GM23338 (cell line): ENCODE measurements around the gene CYYR1. TPM values are rescaled to one million over a fixed set of nuclear protein-coding genes. Genes with fewer than 3 reads are reported as not detected.

Experiments used
- ATAC-seq: fragments of 200-7000 bp; cut with Tn5 transposase; 3 replicates; pipeline ENCODE4 v1.9.1; 2020
- DNase-seq: peaks from one replicate; pipeline ENCODE4 v3.0.0-alpha.2; 2015; ENCODE audit warnings: low spot score
- H2AFZ ChIP-seq: fragments of 200-600 bp; sonication (generic); 2 replicates; pipeline ENCODE4 v1.8.0; 2016; ENCODE audit warnings: antibody characterized with exemption, mild to moderate bottlenecking, moderate library complexity
- H3F3A ChIP-seq: fragments of 200-600 bp; sonication (generic); replicated peaks from 2 replicates; pipeline ENCODE4 v1.8.0; 2017; ENCODE audit warnings: antibody characterized with exemption, mixed run types, low read depth
- H3K27ac ChIP-seq: fragments of 200-600 bp; sonication (generic); 2 replicates; pipeline ENCODE4 v1.6.1; 2016; ENCODE audit warnings: low read depth
- H3K27me3 ChIP-seq: fragments of 200-600 bp; sonication (generic); 2 replicates; pipeline ENCODE4 v1.8.0; 2016; ENCODE audit warnings: mild to moderate bottlenecking, mixed run types, moderate library complexity; ENCODE audit not compliant: insufficient read depth
- H3K36me3 ChIP-seq: fragments of 200-600 bp; sonication (generic); 2 replicates; pipeline ENCODE4 v1.8.0; 2016; ENCODE audit warnings: mild to moderate bottlenecking; ENCODE audit not compliant: insufficient read depth
- H3K4me1 ChIP-seq: fragments of 200-600 bp; sonication (generic); 2 replicates; pipeline ENCODE4 v1.8.0; 2016; ENCODE audit warnings: mild to moderate bottlenecking, moderate library complexity; ENCODE audit not compliant: insufficient read depth
- H3K4me2 ChIP-seq: fragments of 200-600 bp; sonication (generic); 2 replicates; pipeline ENCODE4 v1.7.1; 2017; ENCODE audit warnings: mixed run types
- H3K4me3 ChIP-seq: fragments of 200-600 bp; sonication (generic); 2 replicates; pipeline ENCODE4 v1.6.1; 2016; ENCODE audit warnings: mixed run types
- H3K79me2 ChIP-seq: fragments of 200-600 bp; sonication (generic); replicated peaks from 2 replicates; pipeline ENCODE4 v1.8.0; 2017; ENCODE audit warnings: mild to moderate bottlenecking; ENCODE audit not compliant: insufficient read depth
- H3K9me2 ChIP-seq: fragments of 200-600 bp; sonication (generic); 2 replicates; pipeline ENCODE4 v1.8.0; 2017; ENCODE audit not compliant: insufficient read depth
- H4K20me1 ChIP-seq: fragments of 200-600 bp; sonication (generic); replicated peaks from 2 replicates; pipeline ENCODE4 v1.8.0; 2017; ENCODE audit warnings: mild to moderate bottlenecking; ENCODE audit not compliant: insufficient read depth
- H3K27ac Mint-ChIP-seq: 2 replicates; pipeline ENCODE4 v1.8.0; 2020; ENCODE audit warnings: inconsistent platforms, mild to moderate bottlenecking, moderate library complexity, mixed read lengths
- H3K27me3 Mint-ChIP-seq: 3 replicates; pipeline ENCODE4 v1.8.0; 2022; ENCODE audit warnings: low read depth, mild to moderate bottlenecking, moderate library complexity, mixed read lengths, inconsistent platforms; ENCODE audit not compliant: insufficient read depth, poor library complexity
- H3K36me3 Mint-ChIP-seq: 3 replicates; pipeline ENCODE4 v1.8.0; 2021; ENCODE audit warnings: low read depth, mild to moderate bottlenecking, inconsistent platforms, moderate library complexity, mixed read lengths
- H3K4me1 Mint-ChIP-seq: 3 replicates; pipeline ENCODE4 v1.8.0; 2020; ENCODE audit warnings: mild to moderate bottlenecking, inconsistent platforms, mixed read lengths
- H3K4me3 Mint-ChIP-seq: 3 replicates; pipeline ENCODE4 v1.8.0; 2021; ENCODE audit warnings: moderate library complexity, mild to moderate bottlenecking, inconsistent platforms, mixed read lengths
- H3K9me3 Mint-ChIP-seq: 3 replicates; pipeline ENCODE4 v1.8.0; 2020; ENCODE audit warnings: moderate library complexity, mild to moderate bottlenecking, inconsistent platforms, mixed read lengths
- CTCF ChIP-seq, 2 experiments: fragments of 200-600 bp in 1 of 2; sonication (generic) in 1 of 2; conservative IDR thresholded peaks; 2 replicates each; pipeline versions ENCODE4 v1.5.1 to v1.6.1; 2016 to 2017; ENCODE audit warnings: antibody characterized with exemption in 2 of 2, low read depth in 2 of 2, mild to moderate bottlenecking in 2 of 2, moderate library complexity in 1 of 2
- ETS1 ChIP-seq: IDR thresholded peaks from 2 replicates; pipeline ENCODE4 v1.6.1; 2016; ENCODE audit warnings: antibody characterized with exemption
- POLR2AphosphoS5 ChIP-seq: IDR thresholded peaks from 2 replicates; pipeline ENCODE4 v1.6.1; 2016; ENCODE audit warnings: antibody characterized with exemption, low read depth
- STAT1 ChIP-seq: IDR thresholded peaks from one replicate; pipeline ENCODE4 v1.6.1; 2016; ENCODE audit warnings: antibody characterized with exemption; ENCODE audit not compliant: unreplicated experiment
- ZNF462 ChIP-seq: fragments of 250-450 bp; sonication (Bioruptor Pico); IDR thresholded peaks from 2 replicates; pipeline ENCODE4 v1.5.0; 2020; ENCODE audit warnings: mild to moderate bottlenecking, moderate library complexity
- polyA plus RNA-seq: library from polyadenylated mRNA; unstranded; fragments of >200 nt; fragmentation: Nextera tagmentation; extraction: Ambion mirVana; gene quantifications from 2 replicates; pipeline ENCODE4 v1.2.1, GENCODE V29; 2016
- total RNA-seq: library from RNA; depleted of rRNA; stranded (reverse); fragments of >200 nt; shearing (Covaris generic); gene quantifications from 2 replicates; pipeline ENCODE4 v1.2.3, GENCODE V29; 2014

Gene CYYR1
- total and polyA plus RNA-seq, 2 experiments from 2014 or later: 23.8 to 25.4 TPM

GRCh38 chr21:26505211-26505610 is 67.9 kb downstream of the CYYR1 start:
- Mint-ChIP-seq H3K9me3 (no peaks in the 10 kb centered on the region; the same call in 2 of the 3 replicates), H3K27ac (no peak overlapping the region)

More at GRCh38 chr21:26505211-26505610, 67.9 kb downstream of the CYYR1 start:
- DNase-seq: no peak
- no peaks in the 10 kb centered on the region for H3F3A ChIP-seq
- no peak for ATAC-seq
- Mint-ChIP-seq H3K4me1 (no peaks in the 10 kb centered on the region), H3K36me3 (peaks cover 7% of the 10 kb centered on the region; the same call in 1 of the 3 replicates), H3K4me3 (no peak overlapping the region), H3K27me3 (no peaks in the 10 kb centered on the region)
- H3K9me2 ChIP-seq: no peaks in the 10 kb centered on the region
- no peaks in the 10 kb centered on the region for H4K20me1 ChIP-seq
- no peaks in the 10 kb centered on the region for H3K4me1 ChIP-seq
- no peaks in the 10 kb centered on the region for H3K36me3 ChIP-seq
- H3K27me3 ChIP-seq: no peaks in the 10 kb centered on the region
- TF ChIP-seq ZNF462 (CRISPR knock-in tag): no peak
- no peak for TF ChIP-seq CTCF (conservative IDR thresholded peaks at IDR 0.05; ENCODE audit: low read depth in 2 of 2)
- no peak for TF ChIP-seq STAT1
- no peak for TF ChIP-seq POLR2AphosphoS5
- TF ChIP-seq ETS1: no peak
- 0 out of 2 replicates have a peak, but pooled peaks cover 9% of the 10 kb centered on the region for H3K79me2 ChIP-seq
- no peak overlapping the region for H3K27ac ChIP-seq
- no peak overlapping the region for H3K4me2 ChIP-seq
- no peak overlapping the region for H2AFZ ChIP-seq
- H3K4me3 ChIP-seq: no peak overlapping the region
